Measurements from ENCODE around the gene REV1. TPM values are rescaled to one million over a fixed set of nuclear protein-coding genes. Genes with fewer than 3 reads are reported as not detected.

REV1 gene
- total RNA-seq, 1 donor from 2014 or later: 38.2 TPM

DNA sequence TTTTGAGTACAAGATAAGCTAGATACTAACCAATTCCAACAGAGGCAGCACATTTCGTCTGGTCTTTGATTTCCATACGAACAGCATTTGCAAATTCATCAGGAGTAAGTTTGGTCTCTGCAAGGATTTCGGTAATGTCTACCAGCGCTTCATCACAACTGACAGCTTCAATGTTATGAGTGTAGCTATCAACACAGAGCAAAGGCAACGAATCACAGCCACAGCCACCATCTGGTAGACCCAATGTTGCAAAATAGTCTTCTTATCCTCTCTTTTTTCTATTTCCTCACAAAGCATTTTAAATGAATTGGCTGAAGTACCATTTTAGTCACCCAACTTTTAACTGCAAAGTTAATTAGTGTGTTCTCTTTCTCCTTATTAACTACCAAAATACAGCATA is 68.3 kb downstream of the REV1 start:
- FAIRE-seq (no peak), DNase-seq (ENCODE audit: low read depth) (no peak)
- H3K4me3 ChIP-seq (ENCODE audit: low read depth, low read length): no peak overlapping the region
- TF ChIP-seq, protein P1, sequence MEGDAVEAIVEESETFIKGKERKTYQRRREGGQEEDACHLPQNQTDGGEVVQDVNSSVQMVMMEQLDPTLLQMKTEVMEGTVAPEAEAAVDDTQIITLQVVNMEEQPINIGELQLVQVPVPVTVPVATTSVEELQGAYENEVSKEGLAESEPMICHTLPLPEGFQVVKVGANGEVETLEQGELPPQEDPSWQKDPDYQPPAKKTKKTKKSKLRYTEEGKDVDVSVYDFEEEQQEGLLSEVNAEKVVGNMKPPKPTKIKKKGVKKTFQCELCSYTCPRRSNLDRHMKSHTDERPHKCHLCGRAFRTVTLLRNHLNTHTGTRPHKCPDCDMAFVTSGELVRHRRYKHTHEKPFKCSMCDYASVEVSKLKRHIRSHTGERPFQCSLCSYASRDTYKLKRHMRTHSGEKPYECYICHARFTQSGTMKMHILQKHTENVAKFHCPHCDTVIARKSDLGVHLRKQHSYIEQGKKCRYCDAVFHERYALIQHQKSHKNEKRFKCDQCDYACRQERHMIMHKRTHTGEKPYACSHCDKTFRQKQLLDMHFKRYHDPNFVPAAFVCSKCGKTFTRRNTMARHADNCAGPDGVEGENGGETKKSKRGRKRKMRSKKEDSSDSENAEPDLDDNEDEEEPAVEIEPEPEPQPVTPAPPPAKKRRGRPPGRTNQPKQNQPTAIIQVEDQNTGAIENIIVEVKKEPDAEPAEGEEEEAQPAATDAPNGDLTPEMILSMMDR (IDR thresholded peaks at IDR 0.05; ENCODE audit: insufficient read depth, low read length, severe bottlenecking): no peak
- peaks cover 24% of the 10 kb centered on the region for H3K36me3 ChIP-seq (ENCODE audit: control insufficient read depth, insufficient read depth, low read length)
- H3K27me3 ChIP-seq (ENCODE audit: control insufficient read depth, insufficient read depth, low read length): no peaks in the 10 kb centered on the region

DNA sequence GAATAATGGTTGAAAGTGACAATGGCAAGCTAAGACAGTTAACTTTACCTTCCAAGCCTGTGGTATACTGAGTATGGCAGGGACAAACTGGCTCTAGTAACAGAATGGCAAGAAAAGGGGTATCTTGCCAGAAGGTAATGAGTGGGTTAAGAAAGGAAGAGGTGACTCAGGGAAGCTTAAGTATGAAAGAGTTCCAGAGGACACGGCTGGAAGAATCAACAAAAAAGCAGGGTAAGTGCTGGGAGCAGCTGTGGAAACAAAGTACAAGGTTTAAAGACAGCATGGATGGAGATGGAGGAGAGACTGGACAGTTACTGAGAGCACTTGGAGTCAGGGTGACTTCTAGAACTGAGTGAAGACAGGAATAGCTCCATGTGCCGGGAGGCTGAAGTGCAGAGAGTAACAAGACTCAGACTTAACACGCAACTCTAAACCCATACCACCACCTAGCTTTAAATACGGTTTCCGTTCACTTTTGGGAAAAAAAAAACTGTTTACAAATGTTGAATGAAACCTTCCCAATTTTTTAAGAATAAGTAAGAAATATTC is 69.0 kb downstream of the REV1 start:
- TF ChIP-seq, protein P1 (IDR thresholded peaks at IDR 0.05; ENCODE audit: insufficient read depth, low read length, severe bottlenecking): no peak
- DNase-seq (ENCODE audit: low read depth) (no peak), FAIRE-seq (no peak)
- H3K4me3 ChIP-seq (ENCODE audit: low read depth, low read length): no peak overlapping the region
- H3K36me3 ChIP-seq (ENCODE audit: control insufficient read depth, insufficient read depth, low read length): peaks cover 26% of the 10 kb centered on the region
- no peaks in the 10 kb centered on the region for H3K27me3 ChIP-seq (ENCODE audit: control insufficient read depth, insufficient read depth, low read length)

DNA sequence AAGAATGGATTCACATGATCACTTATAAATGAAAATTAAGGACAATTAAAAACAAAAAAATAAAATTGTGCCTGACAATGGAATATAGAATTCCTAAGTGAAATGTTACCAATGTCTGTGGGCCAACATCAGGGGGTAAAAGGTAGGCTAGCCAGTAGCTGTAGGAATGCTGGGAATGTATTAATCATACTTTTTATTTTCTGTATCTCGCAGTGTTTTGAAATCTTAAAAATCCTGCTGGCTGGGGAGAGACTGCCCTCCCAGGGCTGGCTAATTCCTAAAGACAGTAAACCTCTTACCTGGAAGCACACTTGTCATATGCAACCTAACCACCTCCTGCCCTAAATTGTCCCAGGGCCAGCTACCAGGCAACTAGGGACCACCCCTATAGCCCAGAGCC is 69.8 kb downstream of the REV1 start:
- Histone ChIP-seq H3K4me3 (ENCODE audit: low read depth, low read length) (no peak overlapping the region), H3K36me3 (ENCODE audit: control insufficient read depth, insufficient read depth, low read length) (peaks cover 28% of the 10 kb centered on the region), H3K27me3 (ENCODE audit: control insufficient read depth, insufficient read depth, low read length) (no peaks in the 10 kb centered on the region)
- no peak for DNase-seq (ENCODE audit: low read depth)
- no peak for FAIRE-seq
- TF ChIP-seq, protein P1 (IDR thresholded peaks at IDR 0.05; ENCODE audit: insufficient read depth, low read length, severe bottlenecking): no peak

DNA sequence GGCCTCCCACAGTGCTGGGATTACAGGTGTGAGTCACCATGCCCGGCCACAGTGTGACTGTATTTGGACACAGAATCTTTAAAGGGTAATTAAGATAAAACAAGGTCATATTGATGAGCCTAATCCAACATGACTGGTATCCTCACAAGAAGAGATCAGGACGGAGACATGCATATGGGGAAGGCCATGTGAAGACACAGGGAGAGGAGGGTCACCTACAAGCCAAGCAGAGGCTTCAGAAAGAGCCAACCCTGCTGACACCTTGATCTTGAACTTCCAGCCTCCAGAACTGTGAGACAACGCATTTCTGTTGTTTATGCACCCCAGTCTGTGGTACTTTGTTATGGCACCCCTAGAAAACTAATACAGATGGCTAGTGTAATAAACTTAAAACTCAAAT is 72.4 kb downstream of the REV1 start:
- Histone ChIP-seq H3K36me3 (ENCODE audit: control insufficient read depth, insufficient read depth, low read length) (peaks cover 17% of the 10 kb centered on the region), H3K27me3 (ENCODE audit: control insufficient read depth, insufficient read depth, low read length) (no peaks in the 10 kb centered on the region), H3K4me3 (ENCODE audit: low read depth, low read length) (no peak overlapping the region)
- FAIRE-seq (no peak), DNase-seq (ENCODE audit: low read depth) (no peak)
- TF ChIP-seq, protein P1 (IDR thresholded peaks at IDR 0.05; ENCODE audit: insufficient read depth, low read length, severe bottlenecking): no peak

DNA sequence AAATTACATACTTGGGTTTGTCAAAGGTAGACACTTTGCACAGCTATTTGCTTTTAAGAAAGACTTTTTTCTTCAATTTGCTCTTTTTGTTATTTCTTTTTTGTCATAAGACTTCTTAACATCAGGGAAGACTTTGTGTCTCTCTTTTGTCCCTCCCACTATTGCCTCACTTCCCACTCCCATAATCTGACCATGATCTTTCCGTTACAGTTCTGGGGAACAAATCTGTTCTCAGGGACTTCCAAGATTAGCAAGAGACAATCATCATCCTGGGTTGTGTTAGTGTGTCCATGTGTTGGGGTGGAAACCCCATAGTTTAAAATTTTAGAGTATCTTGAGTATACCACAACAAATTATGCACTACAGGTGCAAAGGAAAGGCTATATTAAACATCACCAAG is 75.3 kb downstream of the REV1 start:
- H3K36me3 ChIP-seq (ENCODE audit: control insufficient read depth, insufficient read depth, low read length): peaks cover 17% of the 10 kb centered on the region

More for the DNA sequence above, 75.3 kb downstream of the REV1 start:
- H3K4me3 ChIP-seq (ENCODE audit: low read depth, low read length): no peak overlapping the region
- no peaks in the 10 kb centered on the region for H3K27me3 ChIP-seq (ENCODE audit: control insufficient read depth, insufficient read depth, low read length)
- DNase-seq (ENCODE audit: low read depth): no peak
- TF ChIP-seq, protein P1 (IDR thresholded peaks at IDR 0.05; ENCODE audit: insufficient read depth, low read length, severe bottlenecking): no peak
- FAIRE-seq: no peak

Data from bronchial epithelial cell (primary cell).